NCI-H1417 (cell line): ENCODE results near the gene MSI2.

Experiments
- DNase-seq, 3 experiments: peaks; one replicate each; lab custom pipeline; 2025; lab: John Stamatoyannopoulos, UW

MSI2 gene

GRCh38 chr17:57410169-57410568 lies 153.8 kb downstream of the MSI2 start:
- DNase-seq, result peak in 2 of 3 experiments; percentile 17 to 44

- no peak for DNase-seq
These were observed 156.3 kb downstream of the MSI2 start for GRCh38 chr17:57412520-57413096.

- DNase-seq, result no peak
These were observed 157.7 kb downstream of the MSI2 start for GRCh38 chr17:57413848-57414651.

- DNase-seq, result no peak
These were observed 159.5 kb downstream of the MSI2 start for GRCh38 chr17:57415751-57416207.

GRCh38 chr17:57416369-57416768 lies 160.0 kb downstream of the MSI2 start:
- no peak for DNase-seq

GRCh38 chr17:57417956-57418355 lies 161.6 kb downstream of the MSI2 start:
- no peak for DNase-seq

- no peak for DNase-seq
These were observed 162.3 kb downstream of the MSI2 start for GRCh38 chr17:57418463-57419246.

GRCh38 chr17:57419940-57420550 lies 163.7 kb downstream of the MSI2 start:
- DNase-seq, result peak; percentile 38 to 99 (median 98)

- peak; percentile 79 to 98 (median 88) for DNase-seq
These were observed 164.7 kb downstream of the MSI2 start for GRCh38 chr17:57420734-57421717.

GRCh38 chr17:57422574-57423164 lies 166.3 kb downstream of the MSI2 start:
- no peak for DNase-seq

- DNase-seq, result no peak
These were observed 167.2 kb downstream of the MSI2 start for GRCh38 chr17:57423541-57423940.

GRCh38 chr17:57424273-57424672 lies 167.9 kb downstream of the MSI2 start:
- DNase-seq, result no peak

- DNase-seq, result no peak
These were observed 168.5 kb downstream of the MSI2 start for GRCh38 chr17:57424777-57425188.

GRCh38 chr17:57425431-57425830 lies 169.1 kb downstream of the MSI2 start:
- DNase-seq, result peak in 2 of 3 experiments; percentile 52 to 87

GRCh38 chr17:57425903-57426880 lies 169.9 kb downstream of the MSI2 start:
- DNase-seq, result peak in 2 of 3 experiments; percentile 29 to 73

GRCh38 chr17:57429966-57430365 lies 173.6 kb downstream of the MSI2 start:
- no peak for DNase-seq

- DNase-seq, result no peak
These were observed 175.1 kb downstream of the MSI2 start for GRCh38 chr17:57431415-57431814.

- no peak for DNase-seq
These were observed 176.4 kb downstream of the MSI2 start for GRCh38 chr17:57432507-57433277.

GRCh38 chr17:57433452-57433851 lies 177.1 kb downstream of the MSI2 start:
- DNase-seq, result no peak
